HT1080 (cell line): Measurements from ENCODE around the gene FASTKD1. TPM values are rescaled to one million over a fixed set of nuclear protein-coding genes. Genes with fewer than 3 reads are reported as not detected.
"Not testable (repeated sequence)": the region's sequence is repeated elsewhere in the genome, so short reads cannot be mapped to it uniquely, and the experiment has no call there.

Experiments used
- DNase-seq: peaks from one replicate; pipeline ENCODE4 v3.0.0-alpha.2; 2015; ENCODE audit warnings: low read depth
- total RNA-seq: library from RNA; depleted of rRNA; stranded (reverse); fragments of >200 nt; shearing (Covaris generic); gene quantifications from 2 replicates; pipeline ENCODE4 v1.2.3, GENCODE V29; 2014

FASTKD1 gene
- total RNA-seq, 1 experiment from 2014 or later, result 18.4 TPM

DNA sequence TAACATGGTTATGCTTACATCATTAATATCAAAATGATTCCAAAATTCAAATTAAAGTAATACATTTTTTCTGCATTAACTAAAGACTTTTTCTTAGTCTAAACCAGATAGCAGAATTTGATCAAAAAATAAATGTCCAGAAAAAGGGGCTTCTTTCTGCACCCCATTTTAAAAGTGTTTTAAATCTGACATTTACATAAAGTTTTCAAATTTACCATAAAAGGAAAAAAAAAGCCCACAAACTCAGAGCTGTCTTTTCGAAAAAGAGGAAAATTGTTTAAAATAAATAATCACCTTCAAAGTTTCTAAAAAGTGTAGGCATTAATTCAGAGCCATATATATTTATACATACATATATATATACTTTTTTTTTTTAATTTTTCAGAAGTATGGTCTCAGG is 1.5 kb downstream of the FASTKD1 start:
- DNase-seq, result no peak

DNA sequence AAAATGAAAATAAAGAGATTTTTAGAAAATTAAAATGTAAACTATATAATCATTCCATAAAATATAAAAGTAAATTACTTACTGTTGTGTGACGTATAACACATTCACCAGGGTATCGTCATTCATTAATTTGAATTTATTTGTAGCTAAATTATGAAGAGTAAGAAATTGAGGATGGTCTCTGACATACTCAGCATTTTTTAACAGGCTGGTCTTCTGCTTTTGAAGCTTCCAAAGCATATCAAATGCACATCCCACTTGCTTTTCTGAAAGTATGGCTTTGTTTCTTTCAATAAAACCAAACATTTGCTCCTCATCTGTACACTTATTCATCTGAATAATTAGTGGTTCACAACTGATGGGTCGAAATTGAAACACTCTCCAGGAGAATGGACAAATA is 2.1 kb downstream of the FASTKD1 start:
- no peak for DNase-seq

DNA sequence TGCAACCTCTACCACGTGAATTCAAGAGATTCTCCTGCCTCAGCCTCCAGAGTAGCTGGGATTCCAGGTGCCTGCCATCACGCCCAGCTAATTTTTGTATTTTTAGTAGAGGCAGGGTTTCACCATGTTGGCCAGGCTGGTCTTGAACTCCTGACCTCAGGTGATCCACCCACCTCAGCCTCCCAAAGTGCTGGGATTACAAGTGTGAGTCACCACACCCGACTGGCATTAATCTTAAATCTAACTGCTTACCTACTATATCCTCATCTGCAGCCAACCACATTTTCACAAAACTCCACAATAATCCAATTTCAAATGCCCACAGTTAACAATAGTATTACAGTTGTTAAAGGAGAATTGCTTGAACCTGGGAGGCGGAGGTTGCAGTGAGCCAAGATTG is 2.9 kb downstream of the FASTKD1 start:
- DNase-seq, result not testable (repeated sequence)

DNA sequence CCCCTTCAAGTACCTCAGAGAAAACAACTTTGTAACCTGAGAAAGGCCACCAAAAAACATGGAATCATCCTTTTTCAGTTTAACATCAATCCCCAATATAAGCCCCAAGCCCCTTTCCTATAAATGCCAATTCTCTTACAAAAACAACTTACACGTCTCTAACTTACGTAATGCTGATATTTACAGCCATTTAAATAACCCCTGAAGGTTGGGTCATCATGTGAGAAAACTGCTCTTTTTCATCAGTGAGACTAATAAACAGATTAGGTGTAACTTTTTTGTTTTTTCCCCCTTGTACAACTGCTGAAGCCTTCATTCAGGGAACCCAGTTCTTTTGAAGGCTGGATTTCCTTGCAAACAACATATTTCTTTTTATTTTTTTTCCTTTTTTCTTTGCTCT is 3.7 kb downstream of the FASTKD1 start:
- no peak for DNase-seq

DNA sequence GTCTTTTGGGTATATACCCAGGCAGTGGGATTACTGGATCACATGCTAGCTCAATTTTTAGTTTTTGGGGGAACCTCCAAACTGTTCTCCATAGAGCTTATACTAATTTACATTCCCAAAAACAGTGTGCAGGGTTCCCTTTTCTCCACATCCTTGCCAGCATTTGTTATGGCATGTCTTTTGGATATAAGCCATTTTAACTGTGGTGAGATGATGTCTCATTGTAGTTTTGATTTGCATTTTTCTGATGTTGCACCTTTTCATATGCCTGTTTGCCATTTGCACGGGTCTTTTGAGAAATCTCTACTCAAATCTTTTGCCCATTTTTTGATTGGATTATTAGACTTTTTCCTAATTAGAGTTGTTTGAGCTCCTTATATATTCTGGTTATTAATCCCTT is 8.0 kb downstream of the FASTKD1 start:
- no peak for DNase-seq

DNA sequence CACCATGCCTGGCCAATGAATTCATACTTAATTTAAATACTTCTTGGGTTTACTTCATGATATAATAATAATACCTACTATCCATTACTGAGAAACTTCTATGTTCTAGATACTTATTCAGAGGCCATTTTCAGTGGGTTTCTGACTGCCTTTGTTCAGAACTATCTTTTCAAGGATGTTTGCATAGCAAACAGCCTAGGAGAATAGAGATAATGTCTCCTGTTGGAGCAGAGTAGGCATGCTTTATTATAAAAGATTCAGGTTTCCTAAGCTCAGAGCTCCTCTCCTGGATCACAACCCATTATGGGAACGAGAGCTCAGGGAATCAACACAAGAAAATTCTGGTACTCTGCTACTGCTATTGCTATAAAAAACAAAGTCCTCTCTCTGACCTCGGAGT is 11.1 kb downstream of the FASTKD1 start:
- DNase-seq, result no peak

DNA sequence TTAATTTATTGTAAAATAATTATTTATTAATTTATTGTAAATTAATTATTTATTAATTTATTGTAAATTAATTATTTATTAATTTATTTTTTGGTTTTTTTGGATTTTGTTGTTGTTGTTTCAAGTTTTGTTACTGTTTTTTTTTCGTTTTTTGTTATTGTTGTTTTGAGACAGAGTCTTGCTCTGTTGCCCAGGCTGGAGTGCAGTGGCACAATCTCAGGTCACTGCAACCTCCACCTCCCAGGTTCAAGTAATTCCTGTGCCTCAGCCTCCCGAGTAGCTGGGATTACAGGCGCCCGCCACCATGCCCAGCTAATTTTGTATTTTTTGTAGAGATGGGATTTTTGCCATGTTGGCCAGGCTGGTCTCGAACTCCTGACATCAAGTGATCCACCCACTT is 11.6 kb downstream of the FASTKD1 start:
- not testable (repeated sequence) for DNase-seq

DNA sequence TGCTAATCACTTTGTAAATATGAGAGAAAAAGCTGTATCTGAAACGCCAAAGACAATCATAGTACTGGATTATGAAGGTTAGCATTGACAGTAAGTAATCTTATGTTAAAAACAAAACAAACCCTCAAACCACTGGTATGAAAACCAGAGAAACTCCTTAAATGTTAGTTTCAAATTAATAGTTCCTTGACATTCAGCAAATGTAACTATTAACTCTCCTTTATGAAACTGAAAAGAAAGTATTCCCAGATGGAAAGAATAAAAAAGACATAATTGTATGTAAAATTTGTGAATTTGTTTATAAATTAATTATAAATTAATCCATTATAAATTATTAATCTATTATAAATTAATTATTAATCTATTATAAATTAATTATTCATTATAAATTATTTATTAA is 12.3 kb downstream of the FASTKD1 start:
- no peak for DNase-seq

DNA sequence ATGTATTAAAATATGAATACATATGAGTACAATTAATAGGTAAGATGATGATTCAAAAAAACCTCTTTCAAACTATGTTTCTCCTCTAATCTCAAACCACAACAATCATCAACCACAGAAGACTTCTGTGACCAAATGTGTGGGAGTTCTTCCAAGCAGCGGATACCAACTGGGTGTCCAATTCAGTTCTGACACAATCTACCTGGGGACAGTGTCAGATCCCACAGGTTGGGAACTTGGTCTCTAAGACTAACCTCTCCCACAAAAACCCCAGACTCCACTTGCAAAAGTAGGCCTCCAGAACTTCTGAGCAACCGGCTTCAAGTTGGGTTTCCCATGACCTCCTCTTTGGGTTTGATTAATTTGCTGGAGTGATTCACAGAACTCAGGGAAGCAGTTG is 26.9 kb downstream of the FASTKD1 start:
- no peak for DNase-seq

DNA sequence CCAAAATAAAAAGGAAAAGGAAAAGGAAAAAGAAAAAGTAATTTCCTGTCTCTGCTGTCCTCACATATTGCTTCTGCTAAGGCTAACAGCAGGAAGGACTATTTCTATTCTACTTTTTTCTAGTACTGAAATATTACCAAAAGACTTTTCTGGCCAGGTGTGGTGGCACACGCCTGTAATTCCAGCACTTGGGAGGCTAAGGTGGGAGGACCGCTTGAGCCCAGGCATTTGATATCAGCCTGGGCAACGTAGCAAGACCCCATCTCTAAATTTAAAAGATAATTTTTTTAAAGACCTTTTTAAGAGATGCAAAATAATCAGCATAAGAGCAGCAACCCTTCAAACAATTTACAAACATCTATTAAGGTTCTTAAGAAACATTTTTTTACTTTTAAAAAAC is 31.2 kb downstream of the FASTKD1 start:
- no peak for DNase-seq

DNA sequence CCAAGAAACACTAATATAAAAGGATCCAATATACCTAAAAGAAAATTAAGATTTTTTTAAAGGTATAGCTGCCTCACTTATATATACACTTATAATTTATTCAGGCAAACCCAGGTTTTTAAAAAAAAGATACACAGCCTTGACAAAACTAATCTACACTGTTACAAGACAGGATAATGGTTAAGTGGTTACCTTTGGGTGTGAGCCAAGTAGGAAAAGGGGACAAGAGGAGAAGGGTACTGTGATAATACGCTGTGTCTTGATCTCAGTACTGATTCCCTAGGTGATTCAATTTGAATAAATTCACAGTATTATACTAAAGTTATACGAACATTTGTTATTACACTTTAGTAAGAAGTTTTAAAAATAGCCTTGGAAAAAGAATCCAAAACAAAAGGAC is 33.5 kb downstream of the FASTKD1 start:
- no peak for DNase-seq

DNA sequence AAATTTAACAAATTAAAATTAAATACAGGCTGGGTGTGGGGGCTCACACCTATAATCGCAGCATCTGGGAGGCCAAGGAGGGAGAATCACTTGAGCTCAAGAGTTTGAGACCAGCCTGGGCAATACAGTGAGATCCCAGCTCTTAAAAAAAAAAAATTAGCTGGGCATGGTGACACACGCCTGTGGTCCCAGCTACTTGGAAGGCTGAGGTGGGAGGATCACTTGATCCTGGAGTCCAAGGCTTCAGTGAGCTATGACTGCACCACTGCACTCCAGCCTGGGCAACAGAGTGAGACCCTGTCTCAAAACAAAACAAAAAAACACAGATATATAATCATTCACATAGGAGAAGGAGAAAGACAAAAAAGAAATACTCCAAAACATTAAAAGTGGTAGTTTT is 34.2 kb downstream of the FASTKD1 start:
- not testable (repeated sequence) for DNase-seq

DNA sequence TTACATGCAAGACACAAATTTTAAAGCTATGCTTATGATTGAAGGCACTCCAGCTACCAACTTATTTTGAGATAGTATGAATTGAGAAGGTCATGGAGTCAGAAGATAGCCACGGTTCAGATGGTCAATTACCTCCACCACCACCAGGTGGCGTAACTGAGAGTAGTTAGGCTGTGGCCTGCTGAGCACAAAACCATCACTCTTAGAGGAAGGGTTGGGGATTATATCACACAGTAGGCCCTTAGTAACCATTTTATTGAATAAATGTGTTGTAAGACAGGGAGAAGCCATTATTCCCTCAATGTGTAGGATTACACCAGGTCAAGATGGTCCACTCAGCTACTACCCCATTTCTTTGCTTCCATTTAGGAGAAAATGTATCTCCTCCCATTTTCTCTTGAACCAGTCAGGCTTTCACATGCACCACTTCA is 45.4 kb downstream of the FASTKD1 start:
- DNase-seq, result peak; percentile 39

DNA sequence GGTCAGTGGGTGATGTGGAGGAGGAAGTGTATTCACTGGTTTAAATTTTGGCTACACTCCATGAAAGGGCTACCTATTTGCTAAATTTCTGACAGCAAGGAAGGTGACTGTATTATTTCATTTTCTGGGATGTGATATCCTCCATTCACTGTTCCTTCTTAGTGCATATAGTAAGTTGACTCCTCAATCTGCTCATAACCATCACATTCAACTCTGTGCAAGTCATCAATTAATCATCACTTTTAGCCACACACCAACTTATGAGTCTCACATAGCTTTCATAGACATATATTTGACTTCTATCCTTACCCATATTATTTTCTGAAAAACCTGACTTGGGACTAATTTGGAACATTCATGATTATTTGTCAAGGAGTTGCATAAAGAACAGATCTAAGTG is 47.2 kb downstream of the FASTKD1 start:
- DNase-seq, result peak; percentile 61

DNA sequence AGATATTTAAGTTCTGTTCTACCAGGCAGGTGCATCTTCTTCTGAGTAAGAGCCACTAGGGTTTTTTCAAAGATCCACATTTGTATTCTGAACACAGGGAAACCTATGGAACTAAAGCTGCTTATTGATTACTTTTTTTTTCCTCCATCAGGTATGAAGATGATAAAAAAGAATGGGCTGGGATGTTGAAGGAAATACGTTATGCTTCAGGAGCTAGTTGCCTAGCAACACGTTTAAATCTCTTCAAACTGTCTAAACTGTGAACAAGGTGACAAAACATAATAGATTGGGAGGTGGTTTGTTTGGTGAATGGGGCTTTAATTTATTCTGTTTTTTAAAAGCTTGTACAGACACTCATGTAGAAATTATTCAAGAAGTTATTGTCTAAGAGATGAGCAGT is 48.2 kb downstream of the FASTKD1 start:
- no peak for DNase-seq

DNA sequence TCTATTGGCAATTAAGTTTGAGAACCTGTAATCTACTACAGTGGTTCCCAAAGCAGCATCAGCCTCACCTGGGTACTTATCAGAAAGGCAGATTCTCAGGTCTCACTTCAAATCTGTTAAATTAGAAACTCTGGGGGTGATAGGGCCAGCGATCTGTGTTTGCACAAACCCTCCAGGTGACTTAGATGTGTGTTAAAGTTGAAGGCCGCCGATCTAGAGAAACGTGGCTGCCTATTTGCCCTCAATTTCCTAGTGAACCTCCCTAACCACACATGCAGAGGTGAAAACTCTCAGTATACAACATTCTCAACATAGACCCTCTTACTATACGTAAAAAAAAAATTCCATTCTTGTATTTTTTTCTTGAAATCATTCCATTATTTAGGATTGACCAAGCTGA is 50.0 kb downstream of the FASTKD1 start:
- DNase-seq, result no peak

DNA sequence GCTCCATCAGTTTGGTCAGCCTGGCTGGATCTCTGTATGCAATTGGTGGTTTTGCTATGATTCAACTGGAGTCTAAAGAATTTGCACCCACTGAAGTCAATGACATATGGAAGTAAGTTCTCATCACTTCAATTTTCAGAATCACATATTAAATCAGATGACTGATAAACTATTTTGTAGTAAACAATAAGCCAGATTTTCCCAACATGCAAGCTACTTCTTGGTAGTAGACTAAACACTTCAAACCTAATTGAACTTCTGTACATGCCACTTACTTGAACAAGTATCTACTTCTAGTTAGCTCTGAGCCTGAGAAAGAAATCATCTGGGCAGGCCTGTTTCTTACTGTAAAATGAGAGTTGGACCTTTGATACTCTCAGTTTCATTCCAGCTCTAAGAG is 52.8 kb downstream of the FASTKD1 start:
- DNase-seq, result no peak

DNA sequence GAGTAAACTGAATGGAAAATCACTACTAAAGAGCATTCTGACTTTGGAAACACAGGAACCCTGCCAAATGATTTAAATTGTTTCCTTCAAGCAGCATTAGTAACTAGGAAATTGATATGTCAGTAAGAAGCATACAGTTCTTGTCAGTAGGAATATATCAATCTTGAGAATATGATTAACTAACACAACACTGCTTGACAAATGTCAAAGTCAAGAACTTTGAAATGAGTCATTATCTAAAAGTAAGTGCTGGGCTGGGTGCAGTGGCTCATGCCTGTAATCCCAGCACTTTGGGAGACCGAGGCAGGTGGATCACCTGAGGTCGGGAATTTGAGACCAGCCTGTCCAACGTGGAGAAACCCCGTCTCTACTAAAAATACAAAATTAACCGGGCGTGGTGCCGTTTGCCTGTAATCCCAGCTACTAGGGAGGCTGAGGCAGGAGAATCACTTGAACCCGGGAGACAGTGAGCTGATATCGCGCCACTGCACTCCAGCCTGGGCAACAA is 57.1 kb downstream of the FASTKD1 start:
- DNase-seq, result not testable (repeated sequence)

DNA sequence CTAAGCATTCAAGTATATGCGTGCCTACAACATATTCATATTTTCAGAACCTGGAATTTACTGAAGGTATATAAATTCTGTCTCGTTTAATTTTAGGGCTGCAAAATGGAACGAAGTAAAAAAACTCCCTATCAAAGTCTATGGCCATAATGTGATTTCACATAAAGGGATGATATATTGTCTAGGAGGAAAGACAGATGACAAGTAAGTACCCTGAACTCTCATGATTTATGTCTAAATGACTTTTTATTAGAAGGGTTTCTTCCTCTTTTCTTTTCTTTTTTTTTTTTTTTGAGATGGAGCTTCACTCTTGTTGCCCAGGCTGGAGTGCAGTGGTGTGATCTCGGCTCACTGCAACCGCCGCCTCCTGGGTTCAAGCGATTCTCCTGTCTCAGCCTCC is 58.9 kb downstream of the FASTKD1 start:
- DNase-seq, result not testable (repeated sequence)

DNA sequence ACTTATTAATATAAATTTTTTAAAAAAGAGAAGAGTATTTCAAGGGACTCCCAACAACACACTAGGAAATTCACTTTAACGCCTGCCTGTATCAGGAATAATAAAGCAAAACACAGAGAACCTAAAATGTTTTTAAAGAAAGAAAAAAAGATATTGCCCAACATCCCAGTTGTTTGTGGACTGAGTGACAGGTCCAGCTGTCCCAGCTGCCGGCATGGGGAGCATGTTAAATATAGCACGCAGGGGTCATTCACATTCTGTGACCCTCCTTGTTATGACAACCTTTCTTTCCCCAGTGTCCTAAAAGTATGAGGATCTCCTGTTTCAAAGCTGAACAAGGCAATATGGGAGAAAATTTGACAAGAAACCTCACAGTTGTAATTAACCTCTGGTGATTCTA is 59.7 kb downstream of the FASTKD1 start:
- DNase-seq, result no peak

DNA sequence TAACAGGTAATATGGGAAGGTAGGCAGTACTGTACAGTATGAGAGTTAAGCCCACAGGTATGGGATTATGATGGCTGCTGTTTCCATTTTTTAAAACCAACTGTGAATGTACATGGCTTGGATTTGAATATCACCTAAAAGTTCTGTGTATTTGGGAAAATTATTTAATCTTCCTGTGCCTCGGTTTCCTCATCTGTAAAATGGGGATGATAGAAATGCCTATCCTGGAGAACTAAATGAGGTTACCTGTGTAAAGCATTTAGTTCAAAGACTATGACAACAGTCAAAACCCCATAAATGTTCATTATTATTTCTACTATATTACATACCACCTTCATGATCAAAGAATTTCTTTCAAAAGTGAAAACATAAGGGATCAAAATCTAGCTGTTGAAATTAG is 60.6 kb downstream of the FASTKD1 start:
- DNase-seq, result no peak

DNA sequence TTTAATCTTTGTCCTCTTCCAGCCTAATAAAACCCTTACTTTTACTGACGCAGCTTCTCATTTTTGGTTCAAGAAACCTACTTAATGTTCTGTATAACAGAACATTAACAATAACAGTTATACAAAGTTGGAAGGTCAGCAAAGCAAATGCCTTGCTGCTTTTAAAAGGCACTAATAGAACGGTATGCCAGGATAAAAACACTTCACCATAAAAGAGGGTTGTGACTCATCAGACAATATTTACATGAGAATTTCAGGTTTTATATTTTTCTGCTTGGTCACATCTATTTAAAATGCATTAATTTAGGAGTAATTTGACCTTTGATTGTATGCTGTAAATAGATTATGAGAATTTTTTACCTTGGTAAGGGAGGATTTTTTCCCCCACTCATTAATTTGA is 61.1 kb downstream of the FASTKD1 start:
- no peak for DNase-seq

DNA sequence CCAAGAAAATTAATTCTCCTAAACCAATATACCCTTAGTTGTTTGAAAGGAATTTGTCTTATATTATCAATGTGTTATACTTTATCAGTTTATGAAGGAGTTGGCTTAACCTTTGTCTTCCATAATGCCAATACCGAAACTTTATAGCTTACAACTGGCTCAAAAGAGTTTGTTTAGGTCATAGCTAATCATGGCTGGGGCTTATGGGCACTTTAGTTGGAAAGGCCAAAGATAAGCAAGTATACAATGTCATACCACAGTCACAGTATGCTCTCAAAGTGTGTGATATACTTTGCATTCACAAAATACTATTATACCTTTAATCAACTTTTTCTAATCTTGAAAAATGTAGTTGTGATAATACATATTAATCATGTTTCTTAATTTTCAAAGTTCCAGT is 61.8 kb downstream of the FASTKD1 start:
- no peak for DNase-seq

DNA sequence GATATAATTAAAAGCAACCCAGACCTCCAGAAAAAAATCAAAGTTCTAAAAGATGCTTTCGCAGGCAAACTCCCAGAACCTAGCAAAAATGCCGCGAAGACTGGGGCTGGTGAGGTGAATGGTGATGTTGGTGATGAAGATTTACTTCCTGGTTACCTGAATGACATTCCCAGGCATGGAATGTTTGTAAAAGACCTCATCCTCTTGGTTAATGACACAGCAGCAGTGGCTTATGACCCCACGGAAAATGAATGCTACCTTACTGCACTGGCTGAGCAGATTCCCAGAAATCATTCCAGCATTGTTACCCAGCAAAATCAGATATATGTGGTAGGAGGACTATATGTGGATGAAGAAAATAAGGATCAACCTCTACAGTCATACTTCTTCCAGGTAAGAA is 63.2 kb downstream of the FASTKD1 start:
- no peak for DNase-seq
